HL-60 (cell line): ENCODE data around the gene ZNF92.
"Not testable (repeated sequence)": the region's sequence is repeated elsewhere in the genome, so short reads cannot be mapped to it uniquely, and the experiment has no call there.

Source experiments
- CTCF ChIP-seq: IDR thresholded peaks from one replicate; pipeline ENCODE4 v1.5.1; 2011; ENCODE audit warnings: low read length, control low read depth, inconsistent platforms; ENCODE audit not compliant: insufficient read depth
- POLR2AphosphoS5 ChIP-seq: IDR thresholded peaks from 2 replicates; pipeline ENCODE4 v1.6.1; 2012; ENCODE audit warnings: low read depth
- SPI1 ChIP-seq: IDR thresholded peaks from 2 replicates; pipeline ENCODE4 v1.6.1; 2012; ENCODE audit warnings: low read depth, mild to moderate bottlenecking, borderline replicate concordance

GRCh38 chr7:65447041-65447440 is 73.4 kb downstream of the ZNF92 start:
- TF ChIP-seq CTCF, POLR2AphosphoS5, SPI1: not testable (repeated sequence)
